Heart left ventricle (tissue), 13 donors: ENCODE data around the gene ACRV1.

Experiments
- POLR2A ChIP-seq, 2 donors: fragments of 450-650 bp; IDR thresholded peaks; one replicate each; pipeline ENCODE4 v1.6.1; 2017; ENCODE audit warnings: antibody characterized with exemption in 2 of 2, mild to moderate bottlenecking in 2 of 2, moderate library complexity in 2 of 2
- TF ChIP-seq, protein P1 (sequence below), 12 donors: fragments of 200-600 bp; sonication (generic) in 4 of 12; IDR thresholded peaks; one replicate each; pipeline versions ENCODE4 v1.5.0 to v1.8.0; 2018 to 2022; ENCODE audit warnings: antibody characterized with exemption in 12 of 12, mild to moderate bottlenecking in 5 of 12
- donor health status: ischemic (EF 13 %, LVEDD 7.1; RV severe dilation, severe dysfunction).
- donor health status: DM: no; HTN: yes; CAD: no.
- donor health status: DM: no; HTN: no; CAD: no.
- donor health status: ischemic (EF 25% LVEDD 6.9; RV normal size, moderate dysfunction).
- donor health status: ischemic (EF 25% LVEDD 5.7; RV mildly dilated, moderate dysfunction).
- donor health status: ischemic (EF 35%, LVEDD 5.7; RV mildly dilated, moderate dysfunction).
- donor health status: nonischemic (EF 11% LVEDD 7.7; RV severe dilation, severe dysfunction).
- donor health status: DM: yes; HTN: yes; CAD: no.
- donor health status: PGD.
- donor health status: ischemic (EF 29% LVEDD 5.4; RV normal size, mild dysfunction).
- donor health status: nonischemic (EF 23%, LVEDD 6.1; RV moderate dilation, normal function).

DNA sequence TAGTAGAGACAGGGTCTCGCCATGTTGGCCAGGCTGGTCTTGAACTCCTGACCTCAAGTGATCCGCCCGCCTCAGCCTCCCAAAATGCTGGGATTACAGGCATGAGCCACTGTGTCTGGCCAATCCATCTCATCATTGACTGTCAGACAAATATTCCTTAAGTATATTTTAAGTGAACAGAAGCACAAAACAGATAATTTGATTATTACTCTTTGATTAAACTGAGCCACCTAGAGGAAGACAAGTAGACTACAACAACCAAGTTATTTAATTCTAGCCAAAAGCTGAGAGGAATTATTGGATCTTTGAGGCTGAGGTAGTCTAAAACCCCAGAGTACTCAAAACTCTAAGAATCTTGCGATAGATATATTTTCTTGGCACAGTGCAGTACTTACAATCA is 1.2 kb downstream of the ACRV1 start:
- TF ChIP-seq POLR2A (IDR thresholded peaks at IDR 0.05): no peak
- TF ChIP-seq, protein P1, sequence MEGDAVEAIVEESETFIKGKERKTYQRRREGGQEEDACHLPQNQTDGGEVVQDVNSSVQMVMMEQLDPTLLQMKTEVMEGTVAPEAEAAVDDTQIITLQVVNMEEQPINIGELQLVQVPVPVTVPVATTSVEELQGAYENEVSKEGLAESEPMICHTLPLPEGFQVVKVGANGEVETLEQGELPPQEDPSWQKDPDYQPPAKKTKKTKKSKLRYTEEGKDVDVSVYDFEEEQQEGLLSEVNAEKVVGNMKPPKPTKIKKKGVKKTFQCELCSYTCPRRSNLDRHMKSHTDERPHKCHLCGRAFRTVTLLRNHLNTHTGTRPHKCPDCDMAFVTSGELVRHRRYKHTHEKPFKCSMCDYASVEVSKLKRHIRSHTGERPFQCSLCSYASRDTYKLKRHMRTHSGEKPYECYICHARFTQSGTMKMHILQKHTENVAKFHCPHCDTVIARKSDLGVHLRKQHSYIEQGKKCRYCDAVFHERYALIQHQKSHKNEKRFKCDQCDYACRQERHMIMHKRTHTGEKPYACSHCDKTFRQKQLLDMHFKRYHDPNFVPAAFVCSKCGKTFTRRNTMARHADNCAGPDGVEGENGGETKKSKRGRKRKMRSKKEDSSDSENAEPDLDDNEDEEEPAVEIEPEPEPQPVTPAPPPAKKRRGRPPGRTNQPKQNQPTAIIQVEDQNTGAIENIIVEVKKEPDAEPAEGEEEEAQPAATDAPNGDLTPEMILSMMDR (IDR thresholded peaks at IDR 0.05): no peak
